Islet of Langerhans (tissue), 1 donor: ENCODE results near the gene GLB1L3.
A peak's percentile ranks its signal among the peaks of the same experiment; 100 is the strongest.

Experiments used
- FAIRE-seq: peaks from one replicate; lab custom pipeline; 2011; peaks lifted over from hg19 to GRCh38; lab: Jason Lieb, UNC

The GLB1L3 gene

DNA sequence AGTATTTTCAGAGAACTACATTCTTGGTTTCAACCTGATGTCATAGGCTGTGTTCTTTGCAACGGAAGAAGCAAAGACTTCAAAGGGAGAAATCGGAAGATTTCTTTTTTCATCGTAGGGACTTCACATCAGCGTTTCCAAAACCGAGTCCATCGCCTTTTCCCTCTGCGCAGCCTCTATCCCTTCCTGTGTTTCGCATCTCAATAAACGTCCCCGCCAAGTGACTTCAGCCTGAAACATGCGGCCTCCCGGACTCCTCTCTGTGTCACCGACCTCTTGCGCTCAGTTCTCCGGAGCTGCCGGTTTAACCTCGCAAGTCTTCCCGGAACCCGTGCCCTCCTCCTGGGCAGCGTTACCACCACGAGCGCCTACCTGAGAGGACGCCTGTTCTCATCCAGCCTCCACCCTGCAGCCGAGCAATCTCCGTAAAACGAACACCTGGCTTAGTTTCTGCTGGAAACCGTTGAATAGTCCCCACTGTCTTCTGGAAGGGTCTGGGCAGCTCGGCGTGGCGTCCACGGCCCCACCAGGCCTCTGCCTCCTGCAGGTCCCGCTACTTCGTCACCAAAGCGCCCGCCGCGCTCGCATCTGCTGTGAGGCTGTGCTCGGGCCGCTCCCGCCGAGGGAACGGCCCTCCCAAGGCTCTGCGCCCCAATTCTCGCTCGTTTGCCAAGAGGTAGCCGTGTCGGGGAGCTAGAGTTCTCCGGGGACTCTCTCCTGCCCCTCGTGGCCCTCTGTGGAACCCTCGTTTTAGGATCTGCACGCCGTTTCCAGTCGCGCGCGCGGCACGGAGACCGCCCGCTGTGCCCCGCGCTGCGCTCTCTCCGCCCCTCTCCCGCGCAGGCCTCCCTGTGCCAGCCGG lies at the start of gene GLB1L3:
Gene GLB1L3 (plus strand): TSS at position 846 of the 862 bp plus-strand sequence. CDS start 362 bp downstream, outside the sequence.
- no peak for FAIRE-seq

DNA sequence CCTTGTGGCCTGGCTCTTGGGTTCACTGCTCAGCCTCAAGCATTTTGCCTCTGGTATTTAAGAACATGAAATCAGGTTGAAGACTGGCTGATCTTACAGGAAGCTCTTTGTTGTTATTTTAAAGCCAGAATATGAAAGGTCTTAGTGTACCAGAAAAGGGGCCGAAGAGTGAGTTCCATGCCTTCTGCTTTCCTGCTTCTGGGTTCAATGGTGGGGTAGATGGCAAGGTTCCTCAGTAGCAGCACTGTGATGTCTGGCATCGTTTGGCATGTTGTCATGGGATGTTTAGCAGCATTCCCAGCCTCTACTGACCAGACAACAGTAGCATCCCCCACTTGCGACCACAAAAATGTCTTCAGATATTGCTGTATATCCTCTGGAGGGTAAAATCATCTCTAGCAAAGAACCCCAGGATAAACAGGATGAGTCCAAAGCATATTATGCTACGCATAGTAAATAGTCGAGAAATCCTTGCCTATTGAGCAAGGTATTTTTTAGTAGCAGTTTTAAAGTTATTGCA lies 49.3 kb upstream of the GLB1L3 start:
- FAIRE-seq: no peak

DNA sequence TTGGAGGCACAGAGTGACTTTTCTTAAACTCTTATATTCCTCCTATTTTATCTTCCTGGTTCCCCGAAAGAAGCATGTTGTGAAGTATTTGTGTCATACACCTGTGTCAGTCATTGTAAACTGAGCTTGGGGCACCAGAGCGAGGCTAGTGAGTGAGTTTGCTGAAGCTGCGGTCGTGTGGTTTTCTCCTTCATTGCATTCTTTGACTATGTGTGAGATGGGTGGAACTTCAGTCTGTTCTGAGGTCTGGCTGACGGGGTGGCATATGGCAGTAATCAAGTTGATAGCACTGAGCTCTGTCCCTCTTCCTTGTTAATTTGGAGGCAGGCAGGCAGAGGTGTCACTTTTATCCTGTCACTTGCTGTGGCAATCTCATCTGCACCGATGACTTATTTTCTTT lies 47.6 kb upstream of the GLB1L3 start:
- no peak for FAIRE-seq

DNA sequence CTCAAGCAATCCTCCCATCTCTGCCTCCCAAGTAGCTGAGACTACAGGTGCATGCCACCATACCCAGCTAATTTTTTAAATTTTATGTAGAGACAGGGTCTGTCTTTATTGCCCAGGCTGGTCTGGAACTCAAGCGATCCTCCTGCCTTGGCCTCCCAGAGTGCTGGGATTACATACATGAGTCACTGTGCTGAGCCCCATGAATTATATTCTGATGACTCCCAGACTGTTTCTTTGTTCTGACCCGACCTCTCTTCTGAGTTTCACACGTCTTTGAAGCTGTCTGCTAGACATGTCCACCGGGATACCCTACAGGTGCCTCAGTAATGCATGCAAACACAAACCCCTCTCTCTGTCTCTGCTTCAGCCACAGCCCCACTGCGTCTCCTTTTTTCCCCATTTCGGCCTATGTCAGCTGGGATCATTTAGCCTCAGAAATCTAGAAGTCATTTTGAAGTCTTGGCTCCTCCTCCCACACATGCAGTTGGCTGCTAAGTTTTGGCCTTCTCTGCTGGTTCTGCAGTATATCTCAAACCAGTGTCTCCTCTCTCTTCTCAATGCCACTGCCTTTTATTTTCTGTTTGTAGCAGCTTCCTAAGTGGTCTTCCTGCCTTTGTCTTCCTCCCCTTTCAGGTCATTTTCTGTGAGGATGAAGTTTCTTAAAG lies 46.9 kb upstream of the GLB1L3 start:
- no peak for FAIRE-seq

- no peak for FAIRE-seq
Observed at GRCh38 chr11:134230339-134230738, 45.8 kb upstream of the GLB1L3 start.

DNA sequence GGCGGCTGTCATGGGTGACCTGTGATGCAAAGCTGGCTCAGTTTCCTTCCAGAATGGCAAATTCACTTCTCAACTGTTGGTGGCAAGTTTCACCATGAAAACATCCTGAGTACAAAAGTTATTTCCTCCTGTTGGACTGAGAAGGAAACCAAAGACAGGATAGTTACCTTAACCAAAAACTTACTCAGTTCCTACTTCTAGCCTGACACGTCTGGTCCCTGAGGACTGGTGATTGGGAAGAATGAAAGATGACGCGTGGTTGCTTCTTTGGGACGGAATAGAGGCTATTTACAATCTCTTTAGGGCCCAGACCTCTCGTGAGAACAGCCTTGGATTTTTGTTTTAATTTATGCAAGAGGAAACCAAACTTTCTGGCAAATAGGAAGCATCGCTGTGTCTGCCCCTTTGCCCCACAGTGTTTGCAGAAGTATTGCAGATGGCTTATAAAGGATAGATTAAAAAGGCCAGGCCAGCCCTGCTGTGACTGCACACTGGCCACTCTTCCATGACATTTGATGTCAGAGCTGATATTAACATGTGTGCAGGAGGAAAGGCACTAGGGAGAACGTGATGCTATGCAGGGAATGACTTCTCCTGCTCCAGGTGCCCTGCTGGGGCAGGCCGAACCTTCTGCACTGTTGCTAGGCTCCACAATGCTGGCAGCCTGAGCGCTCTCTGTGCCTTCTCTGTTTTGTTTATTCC lies 44.1 kb upstream of the GLB1L3 start:
- no peak for FAIRE-seq

- no peak for FAIRE-seq
Observed at GRCh38 chr11:134233729-134234179, 42.4 kb upstream of the GLB1L3 start.

- FAIRE-seq: no peak
Observed at GRCh38 chr11:134235399-134235798, 40.8 kb upstream of the GLB1L3 start.

DNA sequence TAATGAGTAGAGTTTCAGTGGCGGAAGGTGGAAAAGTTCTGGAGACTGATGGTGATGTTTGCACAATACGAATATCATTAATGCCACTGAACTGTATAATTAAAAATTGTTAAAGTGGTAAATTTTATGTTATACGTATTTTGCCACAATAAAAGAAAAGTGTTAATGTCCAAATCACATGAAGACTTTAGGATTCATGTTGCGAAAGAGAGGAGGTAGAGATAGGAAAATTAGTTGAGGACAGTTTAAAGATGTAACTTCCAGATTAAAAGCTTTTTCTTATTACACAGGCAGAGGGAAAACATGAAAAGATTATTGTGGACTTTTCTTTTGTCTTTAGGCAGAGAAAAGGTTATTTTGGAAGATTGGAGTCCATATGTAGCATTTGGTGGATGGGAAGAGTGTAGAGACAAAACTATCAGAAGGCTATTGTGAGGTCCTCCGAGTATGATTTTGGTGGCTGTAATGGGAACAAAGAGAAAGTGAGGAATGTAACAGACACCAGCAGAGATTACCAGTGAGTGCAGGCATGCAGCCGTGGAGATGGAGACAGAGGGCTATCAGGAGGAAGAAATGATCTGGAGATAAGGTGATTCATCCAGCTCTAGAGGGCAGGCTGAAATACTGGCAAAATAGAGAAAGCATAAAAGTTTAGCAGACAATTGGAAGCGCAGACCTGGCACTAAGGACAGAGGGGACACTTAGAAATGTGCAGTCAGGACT lies 39.2 kb upstream of the GLB1L3 start:
- FAIRE-seq: no peak

- no peak for FAIRE-seq
Observed at GRCh38 chr11:134237557-134237922, 38.6 kb upstream of the GLB1L3 start.

- no peak for FAIRE-seq
Observed at GRCh38 chr11:134238956-134239355, 37.2 kb upstream of the GLB1L3 start.

DNA sequence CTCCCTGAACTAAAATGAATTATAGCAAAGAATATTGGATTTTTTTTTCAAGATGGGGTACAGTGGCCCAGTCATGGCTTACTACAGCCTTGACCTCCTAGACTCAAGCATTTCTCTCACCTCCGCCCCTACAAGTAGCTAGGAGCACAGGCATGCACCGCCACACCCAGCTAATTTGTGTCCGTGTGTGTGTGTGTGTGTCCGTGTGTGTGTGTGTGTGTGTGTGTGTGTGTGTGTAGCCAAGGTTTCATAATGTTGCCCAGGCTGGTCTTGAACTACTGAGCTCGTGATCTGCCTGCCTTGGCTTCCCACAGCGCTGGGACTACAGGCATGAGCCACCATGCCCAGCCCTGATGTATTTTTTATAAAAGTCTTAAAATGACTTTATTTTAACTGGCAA lies 35.6 kb upstream of the GLB1L3 start:
- no peak for FAIRE-seq

DNA sequence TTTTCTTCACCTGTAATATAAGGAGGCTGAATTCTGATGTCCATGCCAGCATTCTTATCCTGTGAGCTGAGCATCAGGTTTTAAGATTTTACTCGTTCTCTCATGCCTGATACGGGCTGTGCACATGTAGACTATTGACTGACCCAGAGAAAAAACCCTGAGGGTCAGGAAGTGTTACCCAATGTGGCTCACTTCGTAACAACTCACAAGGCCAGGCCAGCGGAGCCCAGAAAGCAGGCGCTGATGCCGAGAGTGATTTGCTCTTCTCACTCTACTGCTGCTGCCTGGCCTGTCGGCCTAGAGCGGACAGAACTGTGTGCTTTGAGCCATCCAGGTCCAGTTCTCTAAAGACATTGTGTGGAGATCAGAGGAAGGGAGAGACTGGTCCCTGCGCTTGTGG lies 33.8 kb upstream of the GLB1L3 start:
- FAIRE-seq: no peak

DNA sequence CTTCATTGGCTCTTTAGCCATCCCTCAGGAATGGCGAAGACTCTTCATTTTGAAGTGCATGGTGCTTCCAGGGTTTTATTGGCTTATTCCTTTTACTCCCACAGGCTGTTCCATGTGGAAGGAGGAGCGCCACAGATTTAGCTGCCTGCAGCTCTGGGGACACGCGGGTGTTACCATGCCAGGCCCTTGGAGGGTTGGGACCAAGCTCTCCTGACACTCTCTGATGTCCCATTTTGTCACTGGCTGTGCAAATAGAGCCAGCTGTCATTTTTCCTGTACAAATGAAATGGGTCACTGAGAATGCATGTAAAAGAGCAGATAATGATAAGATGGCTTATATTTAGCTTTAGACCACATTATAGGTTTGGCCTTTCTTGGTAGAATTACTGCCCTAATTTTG lies 32.3 kb upstream of the GLB1L3 start:
- peak; percentile 90 for FAIRE-seq

DNA sequence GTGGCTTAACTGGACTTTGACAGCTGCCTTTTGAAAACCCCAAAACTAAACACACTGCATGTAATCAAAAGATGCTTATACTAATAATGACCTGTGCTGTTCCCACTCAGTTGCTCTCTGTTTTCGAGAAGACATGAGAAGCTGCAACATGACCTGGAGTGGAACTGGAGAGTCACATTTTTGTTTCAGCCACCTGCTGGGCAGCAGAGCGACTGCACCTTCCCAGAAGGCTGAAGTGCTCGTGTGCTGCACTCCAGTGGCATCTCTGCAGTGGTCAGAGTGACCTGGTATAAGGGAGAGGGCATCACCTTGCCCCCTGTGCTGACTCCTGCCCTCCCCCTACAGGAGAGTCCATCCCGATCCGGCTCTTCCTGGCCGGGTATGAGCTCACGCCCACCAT lies 31.6 kb upstream of the GLB1L3 start:
- FAIRE-seq: peak; percentile 65

- FAIRE-seq: no peak
Observed at GRCh38 chr11:134245434-134245833, 30.7 kb upstream of the GLB1L3 start.

GRCh38 chr11:134246100-134246499 lies 30.1 kb upstream of the GLB1L3 start:
- FAIRE-seq: no peak

- FAIRE-seq: no peak
Observed at GRCh38 chr11:134246678-134247077, 29.5 kb upstream of the GLB1L3 start.

DNA sequence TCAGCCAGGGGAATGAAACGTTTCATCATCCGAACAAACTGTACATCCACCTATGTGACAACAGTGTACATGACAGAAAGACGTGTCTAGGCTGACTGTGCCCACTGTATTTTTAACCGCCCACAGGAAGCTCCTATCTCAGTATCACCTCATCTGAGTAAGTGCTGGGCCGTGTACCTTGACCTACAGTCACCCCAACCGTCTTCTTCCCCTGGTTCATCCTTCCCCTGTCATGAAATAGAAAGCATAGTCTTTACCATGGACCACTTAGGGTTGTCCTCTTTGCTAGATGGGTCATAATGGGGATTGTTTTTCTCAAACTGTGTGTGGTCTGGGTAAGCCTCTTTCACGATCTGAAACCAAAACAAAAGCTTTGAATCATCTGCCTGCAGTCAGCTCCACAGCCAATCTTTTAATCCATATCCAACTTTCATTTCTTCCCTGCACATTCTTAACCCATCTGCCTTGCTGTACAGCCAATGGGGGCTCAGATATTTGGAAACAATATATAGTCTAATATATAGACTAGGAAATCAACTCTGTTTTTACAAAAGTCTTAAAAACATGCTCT lies 27.2 kb upstream of the GLB1L3 start:
- no peak for FAIRE-seq

- FAIRE-seq: no peak
Observed at GRCh38 chr11:134250246-134250645, 25.9 kb upstream of the GLB1L3 start.

- FAIRE-seq: no peak
Observed at GRCh38 chr11:134250675-134251074, 25.5 kb upstream of the GLB1L3 start.
